HUES64 (cell line): ENCODE data around the gene WWOX.

Experiments used
- H3K27ac ChIP-seq: 2 replicates; pipeline ENCODE4 v1.7.0; 2013; ENCODE audit warnings: low read depth, low read length, inconsistent platforms
- H3K27me3 ChIP-seq: 2 replicates; pipeline ENCODE4 v1.6.1; 2013; ENCODE audit warnings: mild to moderate bottlenecking, low read length; ENCODE audit not compliant: insufficient read depth
- H3K36me3 ChIP-seq: 2 replicates; pipeline ENCODE4 v1.6.1; 2013; ENCODE audit warnings: mild to moderate bottlenecking, low read length; ENCODE audit not compliant: insufficient read depth
- H3K4me1 ChIP-seq: 2 replicates; pipeline ENCODE4 v1.6.1; 2013; ENCODE audit warnings: mild to moderate bottlenecking, low read length, moderate library complexity; ENCODE audit not compliant: insufficient read depth
- H3K4me3 ChIP-seq: 2 replicates; pipeline ENCODE4 v1.5.1; 2013; ENCODE audit warnings: mild to moderate bottlenecking, low read length, moderate library complexity
- H3K9ac ChIP-seq: 2 replicates; pipeline ENCODE4 v1.6.1; 2013; ENCODE audit warnings: mild to moderate bottlenecking, low read depth, low read length
- H3K9me3 ChIP-seq: 2 replicates; pipeline ENCODE4 v1.6.1; 2013; ENCODE audit warnings: low read depth, low read length; ENCODE audit not compliant: insufficient read depth
- WGBS: fragments of 150-250, 120-280 bp; methylation state at CpG from one replicate; pipeline ENCODE4 v1.1.7; 2013; ENCODE audit warnings: missing lambda C conversion rate; 5-methylcytosine and 5-hydroxymethylcytosine counted together

Gene WWOX

DNA sequence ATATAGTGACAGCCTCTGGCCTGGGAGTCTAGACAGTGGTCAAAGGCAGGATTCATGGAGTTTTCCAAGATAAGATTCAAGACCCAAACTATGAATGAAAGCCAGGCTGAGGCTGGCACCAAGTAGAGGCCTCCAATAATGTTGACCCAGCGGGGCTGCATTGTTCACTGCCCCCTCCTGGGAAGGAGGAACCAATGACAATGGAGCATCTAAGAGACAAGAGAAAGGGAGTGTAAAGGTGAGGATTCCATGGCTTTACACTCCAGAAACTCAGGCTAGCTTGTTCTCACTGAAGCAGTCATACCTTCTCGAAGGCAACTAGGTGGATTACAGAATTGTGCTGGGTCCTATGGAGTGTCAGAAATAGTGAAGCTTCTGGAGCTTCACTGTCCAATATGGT, 380.3 kb downstream of the WWOX start:
- WGBS = 80% methylated on average over 2 of the region's 2 CpGs
- Histone ChIP-seq H3K27ac (peak overlapping the region; percentile 15; the same call in 1 of the 2 replicates), H3K36me3 (no peaks in the 10 kb centered on the region), H3K4me3 (no peak overlapping the region), H3K27me3 (no peaks in the 10 kb centered on the region), H3K4me1 (peaks cover 33% of the 10 kb centered on the region), H3K9me3 (no peaks in the 10 kb centered on the region), H3K9ac (no peak overlapping the region)

DNA sequence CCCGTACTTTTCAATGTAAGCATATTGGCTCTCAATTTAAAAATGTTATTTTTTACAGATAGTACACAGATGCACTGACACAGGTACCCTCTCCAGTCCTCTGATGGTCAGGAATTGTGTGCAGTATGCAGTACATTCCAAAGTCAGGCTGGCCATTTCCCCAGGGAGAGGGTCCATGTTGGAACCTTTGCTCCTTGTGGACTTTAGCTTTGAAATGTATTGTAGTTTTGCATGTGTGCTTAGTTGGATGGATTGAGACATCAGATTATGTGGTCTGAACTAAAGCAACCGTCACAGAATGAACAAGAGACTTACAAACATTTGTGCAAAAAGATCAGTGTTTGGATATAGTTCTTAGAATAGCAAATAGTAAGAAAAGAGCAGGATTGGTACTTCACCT, 381.1 kb downstream of the WWOX start:
- Histone ChIP-seq H3K36me3 (no peaks in the 10 kb centered on the region), H3K4me3 (no peak overlapping the region), H3K9ac (no peak overlapping the region), H3K27ac (no peak overlapping the region), H3K27me3 (no peaks in the 10 kb centered on the region), H3K9me3 (no peaks in the 10 kb centered on the region), H3K4me1 (peaks cover 33% of the 10 kb centered on the region)
- 87% methylated on average over 2 of the region's 2 CpGs for WGBS

DNA sequence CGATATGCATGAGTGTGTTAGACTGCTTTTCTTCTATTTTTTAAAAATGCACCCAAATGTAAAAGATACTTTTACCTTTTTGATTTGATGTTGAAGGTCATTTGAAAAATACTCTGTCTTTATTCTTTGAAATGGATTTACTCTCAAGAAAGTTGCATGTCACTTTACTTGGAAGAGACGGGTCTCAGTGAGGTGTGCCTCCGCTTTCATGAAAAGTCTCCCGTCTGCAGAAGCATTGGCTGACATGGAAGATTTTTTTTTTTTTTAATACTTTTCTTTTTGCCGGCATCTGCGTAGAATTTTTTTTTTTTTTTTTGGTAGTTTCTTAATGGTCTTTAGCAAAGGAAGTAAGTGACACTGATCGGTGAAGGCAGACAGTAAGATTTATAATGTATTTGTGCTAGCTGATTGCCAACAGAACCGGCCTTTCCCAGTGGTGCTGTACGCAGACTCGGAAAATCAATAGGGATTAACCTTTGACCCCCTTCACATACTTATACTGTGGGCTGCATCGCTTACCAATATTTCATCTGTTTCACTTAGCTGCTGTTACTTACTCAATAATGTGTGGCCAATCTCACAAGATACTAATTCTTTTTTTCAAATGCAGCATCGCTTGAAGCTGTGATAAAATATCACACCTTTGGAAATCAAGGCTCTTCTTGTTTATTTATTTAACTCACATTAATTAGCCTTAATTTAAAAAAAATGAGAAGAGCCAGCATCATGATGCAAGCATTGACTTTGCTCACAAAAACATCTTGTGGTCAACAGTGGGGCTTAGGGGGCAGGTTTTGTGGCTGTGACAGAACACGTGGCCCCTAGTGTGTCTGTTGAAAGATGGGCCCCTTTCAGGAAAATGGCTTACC, 383.9 kb downstream of the WWOX start:
- 88% methylated on average over 13 of the region's 13 CpGs for WGBS
- Histone ChIP-seq H3K27me3 (no peaks in the 10 kb centered on the region), H3K4me1 (peaks cover 18% of the 10 kb centered on the region), H3K27ac (no peak overlapping the region), H3K9ac (no peak overlapping the region), H3K4me3 (no peak overlapping the region), H3K9me3 (no peaks in the 10 kb centered on the region), H3K36me3 (no peaks in the 10 kb centered on the region)

DNA sequence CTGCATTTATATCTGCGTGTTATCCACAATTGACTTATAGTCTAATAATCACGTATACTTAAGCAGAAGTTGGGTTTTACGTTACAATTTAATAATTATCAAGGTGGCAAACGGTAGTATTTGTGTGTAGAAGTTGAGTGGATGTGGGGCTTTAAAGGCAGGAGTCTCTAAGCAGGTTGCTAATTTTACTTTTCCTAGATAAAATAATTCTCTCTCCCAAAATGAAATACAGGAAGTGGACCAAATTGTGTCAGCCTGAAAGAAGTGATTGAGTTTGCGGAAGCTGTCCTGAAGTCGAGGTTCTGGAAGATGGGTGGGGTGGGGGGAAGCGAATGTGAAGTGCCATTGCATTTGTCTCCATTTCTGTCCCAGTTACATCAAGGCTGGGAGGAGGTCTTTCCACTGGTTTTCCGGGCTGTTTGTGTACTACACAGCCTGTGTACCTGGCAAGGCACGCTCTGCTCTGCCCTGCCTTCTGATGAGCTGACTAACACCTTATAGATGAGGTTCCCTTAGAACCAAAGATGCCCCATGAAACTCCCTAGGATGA, 385.1 kb downstream of the WWOX start:
- Histone ChIP-seq H3K27ac (no peak overlapping the region), H3K27me3 (no peaks in the 10 kb centered on the region), H3K9me3 (no peaks in the 10 kb centered on the region), H3K4me3 (no peak overlapping the region), H3K4me1 (peaks cover 6% of the 10 kb centered on the region), H3K36me3 (no peaks in the 10 kb centered on the region), H3K9ac (no peak overlapping the region)
- 94% methylated on average over 8 of the region's 9 CpGs for WGBS

DNA sequence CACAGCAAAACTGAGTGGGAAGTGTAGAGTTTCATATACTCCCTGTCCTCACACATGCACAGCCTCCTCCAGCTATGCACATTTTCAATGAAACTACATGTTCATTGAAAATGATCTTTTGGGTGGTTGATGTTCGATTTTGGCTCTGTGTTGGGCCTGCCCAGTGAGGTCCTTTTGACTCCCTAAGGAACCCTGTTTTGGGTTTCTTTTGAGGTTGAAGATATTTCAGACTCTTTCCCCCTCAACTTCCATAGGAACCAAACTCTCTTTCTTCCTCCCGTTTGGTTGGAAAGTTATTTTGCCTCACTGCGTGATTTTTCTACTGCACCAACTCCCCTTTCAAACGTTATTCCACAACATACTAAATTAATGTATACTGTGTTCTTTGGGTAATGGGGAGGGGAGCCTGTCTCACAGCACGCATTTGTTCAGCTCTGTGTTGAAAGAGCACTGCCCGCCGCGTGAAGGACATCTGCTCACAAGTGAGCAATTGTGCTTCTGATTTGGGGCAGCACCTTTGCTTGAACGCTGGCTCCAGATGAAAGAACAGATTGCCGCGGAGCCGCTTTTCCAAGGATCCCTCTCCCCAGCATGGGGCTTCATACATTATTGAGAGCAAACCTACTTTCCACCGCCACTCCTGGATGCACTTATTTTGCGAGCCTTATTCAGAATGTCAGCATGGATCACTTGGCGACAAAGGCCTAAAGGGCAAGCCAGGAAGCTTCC, 385.9 kb downstream of the WWOX start:
- Histone ChIP-seq H3K4me3 (no peak overlapping the region), H3K27ac (no peak overlapping the region), H3K9me3 (no peaks in the 10 kb centered on the region), H3K36me3 (no peaks in the 10 kb centered on the region), H3K27me3 (no peaks in the 10 kb centered on the region), H3K4me1 (no peaks in the 10 kb centered on the region), H3K9ac (no peak overlapping the region)
- WGBS = 87% methylated on average over 12 of the region's 15 CpGs

DNA sequence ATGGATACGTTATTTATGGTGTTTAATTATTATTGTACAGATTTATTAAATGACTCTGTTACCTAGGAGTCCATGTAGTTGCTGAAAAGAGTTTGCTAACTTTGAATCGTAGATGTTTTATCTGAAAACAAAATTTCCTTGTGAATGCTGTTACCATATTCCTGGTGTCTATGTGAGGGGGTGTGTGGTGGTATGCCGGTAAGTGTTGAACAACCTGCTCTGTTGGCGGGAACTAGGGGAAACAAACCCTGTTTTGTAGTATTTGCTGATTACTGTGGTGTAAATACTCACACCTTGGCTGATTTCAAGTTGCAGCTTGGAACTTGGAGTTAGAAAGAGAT, 386.4 kb downstream of the WWOX start:
- Histone ChIP-seq H3K27ac (no peak overlapping the region), H3K27me3 (no peaks in the 10 kb centered on the region), H3K36me3 (no peaks in the 10 kb centered on the region), H3K9ac (no peak overlapping the region), H3K9me3 (no peaks in the 10 kb centered on the region), H3K4me1 (no peaks in the 10 kb centered on the region), H3K4me3 (no peak overlapping the region)
- WGBS = 94% methylated on average over 4 of the region's 4 CpGs

DNA sequence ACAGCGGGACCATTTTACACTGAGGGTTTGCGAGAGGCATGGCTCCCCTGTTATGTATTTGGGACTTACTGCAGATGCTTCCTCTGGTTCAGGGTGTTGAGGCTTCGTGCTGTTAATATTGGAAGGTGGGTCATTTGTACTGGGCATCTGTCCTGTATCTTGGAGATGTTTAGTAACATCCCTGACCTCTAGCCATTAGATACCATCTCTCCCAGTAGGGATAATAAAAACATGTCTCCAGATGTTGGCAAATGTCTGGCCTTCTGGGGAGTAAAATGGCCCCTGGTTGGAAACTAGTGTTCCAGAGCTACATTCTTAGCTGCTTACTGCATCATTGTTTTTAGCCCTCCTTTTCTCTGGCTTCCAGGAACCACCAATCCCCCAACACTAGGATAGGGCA, 388.0 kb downstream of the WWOX start:
- Histone ChIP-seq H3K36me3 (no peaks in the 10 kb centered on the region), H3K9me3 (no peaks in the 10 kb centered on the region), H3K4me3 (no peak overlapping the region), H3K4me1 (no peaks in the 10 kb centered on the region), H3K27me3 (no peaks in the 10 kb centered on the region), H3K9ac (no peak overlapping the region), H3K27ac (no peak overlapping the region)
- WGBS = 97% methylated on average over 3 of the region's 3 CpGs

DNA sequence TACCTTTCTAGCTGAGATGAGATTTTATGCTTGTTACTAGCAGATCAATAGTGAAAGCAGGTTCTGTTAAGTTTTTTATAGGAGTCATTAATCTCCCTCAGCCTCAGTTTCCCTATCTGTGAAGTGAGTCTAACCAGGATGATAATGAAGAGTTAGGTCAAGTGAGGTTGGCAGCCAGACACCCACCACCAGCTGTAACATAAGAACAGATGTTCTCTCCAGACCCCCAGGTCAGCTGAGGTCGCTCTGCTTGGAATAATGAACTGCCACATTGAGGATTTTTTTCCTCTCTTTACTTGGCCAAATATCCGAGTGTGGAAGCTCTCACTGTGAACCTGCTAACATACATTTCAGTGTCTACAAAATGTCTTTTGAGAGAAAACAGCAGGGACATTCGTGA, 389.6 kb downstream of the WWOX start:
- no peak overlapping the region for H3K27ac ChIP-seq
- 59% methylated on average over 3 of the region's 3 CpGs for WGBS
- H3K4me1 ChIP-seq = no peaks in the 10 kb centered on the region
- H3K9me3 ChIP-seq = no peaks in the 10 kb centered on the region
- H3K9ac ChIP-seq = no peak overlapping the region
- H3K4me3 ChIP-seq = no peak overlapping the region
- H3K36me3 ChIP-seq = no peaks in the 10 kb centered on the region
- no peaks in the 10 kb centered on the region for H3K27me3 ChIP-seq

DNA sequence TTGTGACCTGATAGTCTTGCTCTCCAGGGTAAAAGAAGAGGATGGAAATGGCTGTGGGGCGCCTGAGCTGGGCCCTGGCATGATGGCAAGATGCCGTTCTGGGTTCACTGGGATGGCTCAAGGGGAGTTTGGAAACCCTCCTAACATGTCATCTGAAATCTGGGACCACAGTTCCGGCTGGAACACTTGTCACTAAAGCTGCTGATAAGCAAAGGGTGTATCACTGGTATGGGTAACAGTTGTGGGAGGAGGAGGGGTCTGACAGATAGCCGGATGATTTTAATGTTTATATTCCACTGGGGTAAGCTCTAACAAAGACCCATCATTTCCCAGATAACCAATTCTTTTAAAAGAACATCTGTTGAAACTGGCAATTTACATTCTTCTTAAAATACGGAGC, 390.2 kb downstream of the WWOX start:
- WGBS = 88% methylated on average over 3 of the region's 5 CpGs
- H3K9me3 ChIP-seq = no peaks in the 10 kb centered on the region
- no peak overlapping the region for H3K9ac ChIP-seq
- no peaks in the 10 kb centered on the region for H3K27me3 ChIP-seq
- H3K4me3 ChIP-seq = no peak overlapping the region
- H3K27ac ChIP-seq = no peak overlapping the region
- no peaks in the 10 kb centered on the region for H3K36me3 ChIP-seq
- no peaks in the 10 kb centered on the region for H3K4me1 ChIP-seq

DNA sequence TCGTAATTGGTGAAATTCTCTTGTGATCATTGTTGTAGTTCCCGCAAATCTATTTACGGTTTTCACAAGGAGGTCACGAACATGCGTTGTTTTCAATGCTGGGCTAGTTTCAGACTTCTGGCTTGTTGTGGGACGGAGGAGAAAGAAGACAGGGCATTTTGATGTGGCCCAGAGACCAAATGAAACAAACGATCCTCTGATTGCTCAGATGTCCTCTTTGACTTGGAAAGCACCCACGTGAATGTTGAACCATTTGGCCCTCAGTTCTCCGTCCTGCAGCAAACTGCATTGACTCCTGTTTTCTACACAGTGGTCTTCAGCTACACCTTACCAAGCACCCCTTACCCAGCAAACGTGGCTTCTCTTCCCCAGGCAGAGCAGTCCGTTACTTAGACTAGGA, 391.0 kb downstream of the WWOX start:
- no peaks in the 10 kb centered on the region for H3K9me3 ChIP-seq
- H3K27ac ChIP-seq = no peak overlapping the region
- 93% methylated on average over 11 of the region's 11 CpGs for WGBS
- H3K4me1 ChIP-seq = no peaks in the 10 kb centered on the region
- no peak overlapping the region for H3K4me3 ChIP-seq
- H3K36me3 ChIP-seq = no peaks in the 10 kb centered on the region
- H3K27me3 ChIP-seq = no peaks in the 10 kb centered on the region
- H3K9ac ChIP-seq = no peak overlapping the region

DNA sequence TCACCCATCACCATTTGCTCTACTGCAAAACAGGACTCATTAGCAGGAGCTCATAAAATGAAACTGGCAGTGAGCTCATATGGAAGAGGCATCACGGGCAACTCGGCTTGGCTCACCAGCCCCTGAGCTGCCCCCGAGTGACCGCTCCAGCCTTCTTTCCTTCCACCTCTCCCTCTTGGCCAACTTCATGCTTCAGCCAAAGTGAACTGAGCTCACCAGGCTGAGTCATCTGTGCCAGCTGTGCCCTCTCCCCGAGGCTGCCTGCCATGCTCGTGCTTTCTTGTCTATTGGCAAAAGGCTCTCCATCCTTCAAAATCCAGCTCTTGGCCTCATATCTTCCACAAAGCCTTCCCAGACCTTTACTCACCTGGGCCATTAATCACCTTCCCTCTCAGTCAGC, 391.4 kb downstream of the WWOX start:
- H3K27me3 ChIP-seq = no peaks in the 10 kb centered on the region
- H3K4me3 ChIP-seq = no peak overlapping the region
- no peaks in the 10 kb centered on the region for H3K36me3 ChIP-seq
- no peak overlapping the region for H3K9ac ChIP-seq
- no peaks in the 10 kb centered on the region for H3K4me1 ChIP-seq
- no peak overlapping the region for H3K27ac ChIP-seq
- no peaks in the 10 kb centered on the region for H3K9me3 ChIP-seq
- WGBS = 95% methylated on average over 6 of the region's 6 CpGs
